WTC11 (cell line): ENCODE measurements around the gene HHIPL1. TPM values are rescaled to one million over a fixed set of nuclear protein-coding genes. Genes with fewer than 3 reads are reported as not detected.
A peak's percentile ranks its signal among the peaks of the same experiment; 100 is the strongest.

Experiments
- ATAC-seq: fragments of 200-7000 bp; cut with Tn5 transposase; 2 replicates; pipeline ENCODE4 v1.10.0; 2021; ENCODE audit warnings: mild to moderate bottlenecking, moderate library complexity
- CTCF ChIA-PET: fragments of 300-600 bp; sonication (Branson Sonifier 250); formaldehyde crosslinking; loops from one replicate; lab custom pipeline; 2021; ENCODE audit warnings: antibody characterized with exemption; lab: Charles Lee
- POLR2A ChIA-PET: fragments of 350-600 bp; sonication (Branson Sonifier 250); formaldehyde crosslinking; loops from one replicate; lab custom pipeline; 2021; ENCODE audit warnings: antibody characterized with exemption; lab: Charles Lee
- DNase-seq: peaks from one replicate; pipeline ENCODE4 v3.0.0; 2021; ENCODE audit warnings: low spot score
- H3K27ac Mint-ChIP-seq: 2 replicates; pipeline ENCODE4 v1.8.0; 2021; ENCODE audit warnings: mixed read lengths
- H3K27me3 Mint-ChIP-seq: 2 replicates; pipeline ENCODE4 v1.8.0; 2021; ENCODE audit warnings: low read depth, mild to moderate bottlenecking, moderate library complexity, mixed read lengths
- H3K36me3 Mint-ChIP-seq: 2 replicates; pipeline ENCODE4 v1.8.0; 2021; ENCODE audit warnings: mixed read lengths
- H3K4me1 Mint-ChIP-seq: 2 replicates; pipeline ENCODE4 v1.8.0; 2022; ENCODE audit warnings: mixed read lengths
- H3K4me3 Mint-ChIP-seq: 2 replicates; pipeline ENCODE4 v1.8.0; 2021; ENCODE audit warnings: mild to moderate bottlenecking, moderate library complexity, mixed read lengths
- H3K9me3 Mint-ChIP-seq: 2 replicates; pipeline ENCODE4 v1.8.0; 2021; ENCODE audit warnings: mixed read lengths
- ATF1 ChIP-seq: sonication (generic); formaldehyde crosslinking; IDR thresholded peaks from 2 replicates; pipeline ENCODE4 v1.8.1; 2023; ENCODE audit warnings: mild to moderate bottlenecking, moderate library complexity, missing genetic modification reagents
- FOXK1 ChIP-seq: sonication (generic); formaldehyde crosslinking; IDR thresholded peaks from 2 replicates; pipeline ENCODE4 v1.8.0; 2022; ENCODE audit warnings: mild to moderate bottlenecking, moderate library complexity, missing genetic modification reagents
- FOXP1 ChIP-seq: sonication (generic); formaldehyde crosslinking; IDR thresholded peaks from 2 replicates; pipeline ENCODE4 v1.8.0; 2022; ENCODE audit warnings: missing genetic modification reagents, mild to moderate bottlenecking, moderate library complexity, borderline replicate concordance
- GABPB1 ChIP-seq: sonication (generic); formaldehyde crosslinking; IDR thresholded peaks from 2 replicates; pipeline ENCODE4 v1.8.1; 2023; ENCODE audit warnings: mild to moderate bottlenecking, missing genetic modification reagents
- HMGA2 ChIP-seq: fragments of 250-450 bp; sonication (Bioruptor Pico); IDR thresholded peaks from 2 replicates; pipeline ENCODE4 v1.4.0; 2021; ENCODE audit warnings: mild to moderate bottlenecking, moderate library complexity
- MYBL2 ChIP-seq: sonication (generic); formaldehyde crosslinking; IDR thresholded peaks from 2 replicates; pipeline ENCODE4 v1.8.1; 2023; ENCODE audit warnings: mild to moderate bottlenecking, moderate library complexity, missing genetic modification reagents
- NFYB ChIP-seq: sonication (generic); formaldehyde crosslinking; conservative IDR thresholded peaks from 2 replicates; pipeline ENCODE4 v1.8.0; 2022; ENCODE audit warnings: low read depth, missing genetic modification reagents
- NR1H2 ChIP-seq: sonication (generic); formaldehyde crosslinking; IDR thresholded peaks from 2 replicates; pipeline ENCODE4 v1.9.0; 2021; ENCODE audit warnings: mild to moderate bottlenecking, moderate library complexity, missing genetic modification reagents
- NR2C2 ChIP-seq: sonication (generic); formaldehyde crosslinking; IDR thresholded peaks from 2 replicates; pipeline ENCODE4 v1.8.0; 2022; ENCODE audit warnings: mild to moderate bottlenecking, missing genetic modification reagents
- RELA ChIP-seq: sonication (generic); formaldehyde crosslinking; IDR thresholded peaks from 2 replicates; pipeline ENCODE4 v1.8.1; 2022; ENCODE audit warnings: missing genetic modification reagents, mild to moderate bottlenecking, borderline replicate concordance
- RORB ChIP-seq: fragments of 250-450 bp; sonication (Bioruptor Pico); IDR thresholded peaks from 2 replicates; pipeline ENCODE4 v1.9.0; 2021; ENCODE audit warnings: mild to moderate bottlenecking
- SMAD4 ChIP-seq: sonication (generic); formaldehyde crosslinking; IDR thresholded peaks from 2 replicates; pipeline ENCODE4 v1.8.0; 2022; ENCODE audit warnings: mild to moderate bottlenecking, missing genetic modification reagents
- SOX15 ChIP-seq: fragments of 250-450 bp; sonication (Bioruptor Pico); IDR thresholded peaks from 2 replicates; pipeline ENCODE4 v1.9.0; 2021; ENCODE audit warnings: mild to moderate bottlenecking
- TEAD4 ChIP-seq: sonication (generic); formaldehyde crosslinking; IDR thresholded peaks from 2 replicates; pipeline ENCODE4 v1.8.0; 2022; ENCODE audit warnings: mild to moderate bottlenecking, missing genetic modification reagents
- ZNF317 ChIP-seq: sonication (generic); formaldehyde crosslinking; IDR thresholded peaks from 2 replicates; pipeline ENCODE4 v1.8.1; 2023; ENCODE audit warnings: low read depth, mild to moderate bottlenecking, moderate library complexity, missing genetic modification reagents, borderline replicate concordance
- ZNF416 ChIP-seq: fragments of 250-450 bp; sonication (Bioruptor Pico); IDR thresholded peaks from 2 replicates; pipeline ENCODE4 v1.9.0; 2021; ENCODE audit warnings: mild to moderate bottlenecking, inconsistent platforms
- total RNA-seq: library from RNA; stranded (reverse); gene quantifications from 3 replicates; pipeline ENCODE4 v1.2.3, GENCODE V29; 2021
- TF ChIP-seq, protein P1 (sequence below): fragments of 250-450 bp; sonication (Bioruptor Pico); IDR thresholded peaks from 2 replicates; pipeline ENCODE4 v1.8.0; 2021; ENCODE audit warnings: mild to moderate bottlenecking
- TF ChIP-seq, protein P2 (sequence below): sonication (generic); formaldehyde crosslinking; IDR thresholded peaks from 2 replicates; pipeline ENCODE4 v1.8.1; 2023; ENCODE audit warnings: mild to moderate bottlenecking, missing genetic modification reagents
- TF ChIP-seq, protein P3 (sequence below): sonication (generic); formaldehyde crosslinking; IDR thresholded peaks from 2 replicates; pipeline ENCODE4 v1.8.1; 2022; ENCODE audit warnings: low read depth, missing genetic modification reagents, borderline replicate concordance
- TF ChIP-seq, protein P4 (sequence below): sonication (generic); formaldehyde crosslinking; IDR thresholded peaks from 2 replicates; pipeline ENCODE4 v1.8.1; 2023; ENCODE audit warnings: mild to moderate bottlenecking, missing genetic modification reagents, moderate library complexity
- TF ChIP-seq, protein P5 (sequence below): sonication (generic); formaldehyde crosslinking; conservative IDR thresholded peaks from 2 replicates; pipeline ENCODE4 v1.8.1; 2022; ENCODE audit warnings: mild to moderate bottlenecking, missing genetic modification reagents

HHIPL1 gene
- total RNA-seq, 1 experiment from 2014 or later: 1.5 TPM

DNA sequence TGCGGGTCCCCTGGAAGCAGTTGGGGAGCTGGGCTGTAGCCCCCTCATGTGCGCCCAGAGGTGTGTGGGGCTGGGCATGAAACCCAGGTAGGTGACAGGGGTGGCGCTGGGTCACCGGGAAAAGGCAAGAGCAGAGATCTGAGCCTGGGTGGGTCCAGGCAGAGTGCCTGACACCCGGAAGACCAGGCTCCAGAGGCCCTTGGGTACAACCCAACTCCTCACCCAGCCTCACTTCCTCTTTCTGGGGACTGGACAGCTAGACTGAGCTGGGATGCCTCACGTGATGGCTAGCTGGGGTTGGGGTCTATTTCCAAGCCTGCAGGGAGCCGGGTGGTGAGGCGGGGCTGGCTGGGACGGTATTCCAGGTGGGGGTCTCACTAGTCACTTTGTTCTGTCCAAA is 22.9 kb downstream of the HHIPL1 start:
- Mint-ChIP-seq H3K4me1 (peaks cover 58% of the 10 kb centered on the region), H3K4me3 (no peak overlapping the region), H3K27ac (no peak overlapping the region), H3K9me3 (no peaks in the 10 kb centered on the region)
- POLR2A ChIA-PET: no interaction called here
- no peak for TF ChIP-seq GABPB1 (CRISPR knock-in tag)
- 0 out of 2 replicates have a peak, but pooled peaks have one; percentile 25 for TF ChIP-seq RELA (CRISPR knock-in tag)
- TF ChIP-seq, all 79 proteins: peak for 1
- no peak for ATAC-seq
- CTCF ChIA-PET: interaction anchor here (0.8 to 3.4 kb wide), 7 partner anchors 9 to 440 kb away, joined by 3 to 13 read pairs (median 4); partner anchors contain the start of gene CYP46A1
- H3K27me3 Mint-ChIP-seq: peaks cover 3% of the 10 kb centered on the region; the same call in 1 of the 2 replicates
- DNase-seq: no peak
- H3K36me3 Mint-ChIP-seq: no peaks in the 10 kb centered on the region

DNA sequence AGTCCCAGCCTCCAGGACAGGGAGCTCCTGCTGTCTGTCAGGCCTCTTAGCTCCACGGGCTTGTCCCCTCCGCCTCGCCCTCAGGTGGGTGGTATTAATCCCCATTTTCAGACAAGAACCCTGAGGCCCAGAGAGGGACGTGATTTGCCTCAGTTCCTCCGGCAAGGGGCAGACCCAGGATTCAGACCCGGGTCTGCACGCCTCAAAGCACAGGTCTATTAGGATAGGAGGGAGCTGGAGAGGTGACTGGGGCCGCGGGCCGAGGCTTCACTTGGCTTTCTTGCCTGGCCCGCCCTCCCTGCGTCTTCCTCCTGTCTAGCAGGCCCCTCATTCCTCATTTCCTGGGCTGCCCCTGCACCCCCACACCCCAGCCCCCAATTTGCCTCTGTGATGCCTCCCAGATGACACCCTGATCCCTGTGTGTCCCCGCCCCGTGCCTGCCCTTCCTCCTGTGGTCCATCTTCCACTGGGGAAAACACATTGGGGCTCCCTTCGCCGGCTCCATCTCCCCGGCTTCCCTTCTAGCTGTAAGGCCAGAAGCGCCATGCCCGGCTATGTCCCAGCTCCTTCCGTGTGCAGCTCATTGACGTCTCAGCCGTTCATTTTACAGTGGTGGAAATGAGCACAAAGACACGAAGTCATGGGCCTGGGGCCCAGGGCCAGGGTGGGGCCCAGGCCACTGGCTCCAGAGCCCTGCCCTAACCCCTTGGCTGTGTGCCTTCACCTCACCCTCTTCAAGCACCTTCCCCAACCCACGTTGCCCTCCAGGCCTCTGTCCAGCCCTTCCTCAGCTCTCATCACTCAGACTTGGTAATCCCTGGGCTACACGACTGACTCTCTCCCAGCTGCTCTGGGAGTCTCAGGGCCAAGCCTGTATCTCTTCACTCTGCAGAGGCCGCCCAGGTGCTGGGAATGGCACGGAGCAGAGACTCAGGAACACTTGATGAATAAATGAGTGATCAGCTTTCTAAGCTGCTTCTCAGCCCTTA is 23.7 kb downstream of the HHIPL1 start:
- POLR2A ChIA-PET: no interaction called here

DNA sequence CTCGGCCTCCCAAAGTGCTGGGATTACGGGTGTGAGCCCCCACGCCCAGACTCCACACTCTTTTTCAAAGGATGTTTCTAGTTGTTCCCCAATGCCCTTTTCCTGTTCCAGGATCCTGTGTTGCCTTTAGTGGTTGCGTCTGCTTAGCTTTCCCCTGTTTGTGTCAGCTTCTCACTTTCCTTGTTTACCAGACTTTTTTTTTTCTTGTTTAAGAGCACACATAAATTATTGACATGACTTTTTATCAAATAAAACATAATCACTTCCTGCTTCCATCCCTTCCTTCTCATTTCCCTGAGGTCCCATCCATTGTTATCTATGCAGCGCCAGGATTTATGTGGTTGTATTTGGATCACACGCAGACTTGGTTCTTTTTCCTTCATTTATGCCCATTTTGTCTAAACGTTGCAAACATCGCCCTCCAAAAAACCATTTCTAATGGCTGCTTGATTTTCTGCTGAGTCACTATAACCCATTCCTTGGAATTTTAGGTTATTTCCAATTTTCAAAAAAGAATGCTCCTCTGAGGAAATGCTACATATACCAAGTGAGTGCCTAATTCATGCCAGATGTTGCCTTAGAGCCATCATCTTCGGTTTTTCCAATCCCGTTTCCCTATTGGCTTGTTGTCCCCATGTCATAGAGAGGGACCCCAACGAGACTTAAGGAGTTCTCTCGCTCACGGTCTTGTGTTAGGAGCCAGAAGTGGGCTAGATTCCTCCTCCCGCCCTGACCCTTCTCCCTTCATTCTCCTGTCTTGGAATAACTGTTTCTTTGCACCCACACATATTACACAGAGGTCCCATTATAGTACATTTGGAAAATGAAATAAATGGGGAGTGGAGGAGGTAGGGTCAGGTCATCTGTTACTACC is 25.7 kb downstream of the HHIPL1 start:
- peak overlapping the region; percentile 30; the same call in 1 of the 2 replicates for H3K27ac Mint-ChIP-seq
- peaks cover 46% of the 10 kb centered on the region for H3K4me1 Mint-ChIP-seq
- ATAC-seq (peak; percentile 4), DNase-seq (no peak)
- H3K9me3 Mint-ChIP-seq: no peaks in the 10 kb centered on the region
- no peak overlapping the region for H3K4me3 Mint-ChIP-seq
- ChIA-PET POLR2A (no interaction called here), CTCF (no interaction called here)
- H3K36me3 Mint-ChIP-seq: no peaks in the 10 kb centered on the region
- peaks cover 3% of the 10 kb centered on the region; the same call in 1 of the 2 replicates for H3K27me3 Mint-ChIP-seq
- TF ChIP-seq ATF1 (no peak), ZNF317 (CRISPR knock-in tag) (no peak), NR1H2 (CRISPR knock-in tag) (no peak), FOXP1 (no peak), FOXK1 (no peak), SMAD4 (CRISPR knock-in tag) (no peak), SOX15 (CRISPR knock-in tag) (no peak)
- TF ChIP-seq, protein P1, sequence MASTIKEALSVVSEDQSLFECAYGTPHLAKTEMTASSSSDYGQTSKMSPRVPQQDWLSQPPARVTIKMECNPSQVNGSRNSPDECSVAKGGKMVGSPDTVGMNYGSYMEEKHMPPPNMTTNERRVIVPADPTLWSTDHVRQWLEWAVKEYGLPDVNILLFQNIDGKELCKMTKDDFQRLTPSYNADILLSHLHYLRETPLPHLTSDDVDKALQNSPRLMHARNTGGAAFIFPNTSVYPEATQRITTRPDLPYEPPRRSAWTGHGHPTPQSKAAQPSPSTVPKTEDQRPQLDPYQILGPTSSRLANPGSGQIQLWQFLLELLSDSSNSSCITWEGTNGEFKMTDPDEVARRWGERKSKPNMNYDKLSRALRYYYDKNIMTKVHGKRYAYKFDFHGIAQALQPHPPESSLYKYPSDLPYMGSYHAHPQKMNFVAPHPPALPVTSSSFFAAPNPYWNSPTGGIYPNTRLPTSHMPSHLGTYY (CRISPR knock-in tag): no peak

More for the DNA sequence above, 23.7 kb downstream of the HHIPL1 start:
- H3K4me1 Mint-ChIP-seq: peaks cover 55% of the 10 kb centered on the region
- no peak overlapping the region for H3K27ac Mint-ChIP-seq
- TF ChIP-seq, protein P1 (CRISPR knock-in tag): no peak
- TF ChIP-seq, protein P2, sequence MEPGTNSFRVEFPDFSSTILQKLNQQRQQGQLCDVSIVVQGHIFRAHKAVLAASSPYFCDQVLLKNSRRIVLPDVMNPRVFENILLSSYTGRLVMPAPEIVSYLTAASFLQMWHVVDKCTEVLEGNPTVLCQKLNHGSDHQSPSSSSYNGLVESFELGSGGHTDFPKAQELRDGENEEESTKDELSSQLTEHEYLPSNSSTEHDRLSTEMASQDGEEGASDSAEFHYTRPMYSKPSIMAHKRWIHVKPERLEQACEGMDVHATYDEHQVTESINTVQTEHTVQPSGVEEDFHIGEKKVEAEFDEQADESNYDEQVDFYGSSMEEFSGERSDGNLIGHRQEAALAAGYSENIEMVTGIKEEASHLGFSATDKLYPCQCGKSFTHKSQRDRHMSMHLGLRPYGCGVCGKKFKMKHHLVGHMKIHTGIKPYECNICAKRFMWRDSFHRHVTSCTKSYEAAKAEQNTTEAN (CRISPR knock-in tag): no peak
- TF ChIP-seq ZNF416 (CRISPR knock-in tag): no peak
- no peak for TF ChIP-seq NFYB (CRISPR knock-in tag)
- TF ChIP-seq MYBL2 (CRISPR knock-in tag): no peak
- no peak for TF ChIP-seq SMAD4 (CRISPR knock-in tag)
- TF ChIP-seq NR1H2 (CRISPR knock-in tag): no peak
- no peak for TF ChIP-seq RORB
- no peak for TF ChIP-seq NR2C2 (CRISPR knock-in tag)
- TF ChIP-seq, protein P3, sequence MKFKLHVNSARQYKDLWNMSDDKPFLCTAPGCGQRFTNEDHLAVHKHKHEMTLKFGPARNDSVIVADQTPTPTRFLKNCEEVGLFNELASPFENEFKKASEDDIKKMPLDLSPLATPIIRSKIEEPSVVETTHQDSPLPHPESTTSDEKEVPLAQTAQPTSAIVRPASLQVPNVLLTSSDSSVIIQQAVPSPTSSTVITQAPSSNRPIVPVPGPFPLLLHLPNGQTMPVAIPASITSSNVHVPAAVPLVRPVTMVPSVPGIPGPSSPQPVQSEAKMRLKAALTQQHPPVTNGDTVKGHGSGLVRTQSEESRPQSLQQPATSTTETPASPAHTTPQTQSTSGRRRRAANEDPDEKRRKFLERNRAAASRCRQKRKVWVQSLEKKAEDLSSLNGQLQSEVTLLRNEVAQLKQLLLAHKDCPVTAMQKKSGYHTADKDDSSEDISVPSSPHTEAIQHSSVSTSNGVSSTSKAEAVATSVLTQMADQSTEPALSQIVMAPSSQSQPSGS (CRISPR knock-in tag): no peak
- TF ChIP-seq ZNF317 (CRISPR knock-in tag): no peak
- TF ChIP-seq HMGA2: no peak
- TF ChIP-seq TEAD4: no peak
- TF ChIP-seq, protein P4, sequence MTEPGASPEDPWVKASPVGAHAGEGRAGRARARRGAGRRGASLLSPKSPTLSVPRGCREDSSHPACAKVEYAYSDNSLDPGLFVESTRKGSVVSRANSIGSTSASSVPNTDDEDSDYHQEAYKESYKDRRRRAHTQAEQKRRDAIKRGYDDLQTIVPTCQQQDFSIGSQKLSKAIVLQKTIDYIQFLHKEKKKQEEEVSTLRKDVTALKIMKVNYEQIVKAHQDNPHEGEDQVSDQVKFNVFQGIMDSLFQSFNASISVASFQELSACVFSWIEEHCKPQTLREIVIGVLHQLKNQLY: no peak
- TF ChIP-seq, protein P5, sequence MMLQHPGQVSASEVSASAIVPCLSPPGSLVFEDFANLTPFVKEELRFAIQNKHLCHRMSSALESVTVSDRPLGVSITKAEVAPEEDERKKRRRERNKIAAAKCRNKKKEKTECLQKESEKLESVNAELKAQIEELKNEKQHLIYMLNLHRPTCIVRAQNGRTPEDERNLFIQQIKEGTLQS: no peak
- H3K9me3 Mint-ChIP-seq: no peaks in the 10 kb centered on the region
- CTCF ChIA-PET: interaction anchor here (0.7 to 3.4 kb wide), 12 partner anchors 10 to 440 kb away, joined by 3 to 13 read pairs (median 4); partner anchors contain the start of gene CYP46A1
- no peak overlapping the region for H3K4me3 Mint-ChIP-seq
- no peaks in the 10 kb centered on the region for H3K36me3 Mint-ChIP-seq
- DNase-seq (no peak), ATAC-seq (no peak)
- H3K27me3 Mint-ChIP-seq: peaks cover 3% of the 10 kb centered on the region; the same call in 1 of the 2 replicates
